Sigmoid colon (tissue), 7 donors: ENCODE data around the gene ICE1. TPM values are rescaled to one million over a fixed set of nuclear protein-coding genes. Genes with fewer than 3 reads are reported as not detected.

Experiments
- DNase-seq: peaks from one replicate; pipeline ENCODE4 v3.0.0-alpha.2; 2019
- H3K27ac ChIP-seq, 4 donors: fragments of 200-600 bp; sonication (generic); one replicate each; pipeline ENCODE4 v1.5.1; 2016 to 2019; ENCODE audit warnings: mild to moderate bottlenecking in 1 of 4
- H3K27me3 ChIP-seq, 3 donors: fragments of 200-600 bp; sonication (generic); one replicate each; pipeline ENCODE4 v1.5.1; 2019; ENCODE audit warnings: mild to moderate bottlenecking in 1 of 3
- H3K36me3 ChIP-seq, 4 donors: fragments of 200-600 bp; sonication (generic); one replicate each; pipeline ENCODE4 v1.5.1; 2016 to 2019
- H3K4me1 ChIP-seq, 4 donors: fragments of 200-600 bp; sonication (generic); one replicate each; pipeline ENCODE4 v1.5.1; 2017 to 2019
- H3K4me3 ChIP-seq, 4 donors: fragments of 200-600 bp; sonication (generic); one replicate each; pipeline ENCODE4 v1.5.1; 2017 to 2019; ENCODE audit warnings: mild to moderate bottlenecking in 2 of 4, moderate library complexity in 1 of 4
- H3K9me3 ChIP-seq, 4 donors: fragments of 200-600 bp in 3 of 4; sonication (generic) in 3 of 4; one replicate each; pipeline versions ENCODE4 v1.5.1 to v1.6.1; 2013 to 2019
- EP300 ChIP-seq, 4 donors: sonication (generic); formaldehyde crosslinking; IDR thresholded peaks; one replicate each; pipeline ENCODE4 v1.6.1; 2017; ENCODE audit warnings: antibody characterized with exemption in 4 of 4
- POLR2A ChIP-seq, 2 donors: fragments of 450-650 bp; IDR thresholded peaks; one replicate each; pipeline ENCODE4 v1.6.1; 2016; ENCODE audit warnings: antibody characterized with exemption in 2 of 2, mild to moderate bottlenecking in 2 of 2, moderate library complexity in 2 of 2
- POLR2AphosphoS5 ChIP-seq, 4 donors: sonication (generic); formaldehyde crosslinking; IDR thresholded peaks; one replicate each; pipeline ENCODE4 v1.6.1; 2017; ENCODE audit warnings: antibody characterized with exemption in 4 of 4
- WGBS, 2 donors: extraction: QIAGEN DNeasy Blood & Tissue Kit; methylation state at CpG; one replicate each; pipeline ENCODE4 v1.1.7; 2013; 5-methylcytosine and 5-hydroxymethylcytosine counted together
- intact Hi-C: fragments of 100-400 bp; cut with DNase I; formaldehyde crosslinking; loops from one replicate; pipeline ENCODE4 v1.15.1; 2023
- polyA plus RNA-seq, 3 donors: library from polyadenylated mRNA; stranded (reverse); fragments of 200-250 nt; gene quantifications; one replicate each; pipeline ENCODE4 v1.2.3, GENCODE V29; 2013
- total RNA-seq, 4 donors: library from RNA; depleted of rRNA; stranded (reverse); fragments of >200 nt; gene quantifications; one replicate each; pipeline ENCODE4 v1.1.0, GENCODE V29; 2016
- TF ChIP-seq, protein P1 (sequence below), 4 experiments: fragments of 450-650 bp in 3 of 4; fragments of 200-600 bp in 1 of 4; IDR thresholded peaks; one replicate each; pipeline ENCODE4 v1.5.1; 2016 to 2019; ENCODE audit warnings: antibody characterized with exemption in 4 of 4, mild to moderate bottlenecking in 3 of 4, moderate library complexity in 2 of 4
- donor health status: healthy with polysubstance abuse.
- donor health status: Bipolar disorder and iron deficiency.
- donor health status: healthy.

ICE1 gene
- total and polyA plus RNA-seq, 7 donors, result 4.4 to 32.6 (median 28.1) TPM

DNA sequence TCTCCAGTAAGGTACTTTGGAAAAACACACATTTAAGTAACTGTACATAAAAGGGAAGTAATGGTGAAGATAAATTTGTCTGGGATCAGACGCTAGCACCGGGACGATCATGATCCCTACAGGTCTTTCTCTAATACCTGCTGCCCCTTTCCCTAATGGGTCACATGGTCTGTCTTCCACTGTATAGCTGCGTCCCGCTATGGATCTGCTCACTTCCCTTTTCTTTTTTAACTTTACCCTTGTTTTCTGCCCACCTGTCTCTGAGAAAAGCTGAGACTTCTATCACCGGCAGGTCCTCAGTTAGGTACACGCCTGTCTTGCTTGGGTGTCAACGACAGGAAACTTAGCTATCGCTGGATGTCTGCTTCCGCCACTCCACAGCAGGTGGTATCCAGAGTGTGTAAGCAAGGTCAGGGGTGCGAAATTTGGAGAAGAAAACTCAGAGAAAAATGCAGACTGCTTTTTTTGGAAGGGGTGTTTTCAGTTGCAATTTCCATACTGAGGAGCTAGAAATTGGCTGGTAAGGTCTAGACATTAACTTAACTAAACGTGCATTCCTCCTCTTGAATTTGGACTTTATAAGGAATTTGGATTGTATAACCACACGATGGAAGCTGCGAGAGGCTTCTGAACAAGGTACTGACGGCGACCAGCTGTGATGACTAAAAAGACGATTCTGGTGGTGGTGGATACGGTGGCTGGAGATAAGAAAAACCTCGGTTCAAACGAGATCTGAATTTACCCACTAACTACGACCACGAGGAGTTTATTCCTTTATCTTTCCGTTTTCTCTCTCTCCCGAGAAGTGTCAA is 1.1 kb upstream of the ICE1 start:
- intact Hi-C loops, result loop anchor here (5.0 to 10.0 kb wide), 4 partner anchors 479 to 1153 kb away; partner anchors contain the start of gene MED10
- 7 to 8% methylated on average over 24 of the region's 24 CpGs for WGBS, 2 donors
- Histone ChIP-seq H3K27me3 (no peaks in the 10 kb centered on the region), H3K27ac (peak overlapping the region; percentile 90 to 97 (median 94)), H3K4me1 (peaks cover 0 to 46% (median 36%) of the 10 kb centered on the region in 4 donors), H3K36me3 (no peaks in the 10 kb centered on the region), H3K4me3 (peak overlapping the region; percentile 70 to 98 (median 96)), H3K9me3 (no peaks in the 10 kb centered on the region)
- TF ChIP-seq EP300 (IDR thresholded peaks at IDR 0.05), result no peak
- TF ChIP-seq, protein P1, sequence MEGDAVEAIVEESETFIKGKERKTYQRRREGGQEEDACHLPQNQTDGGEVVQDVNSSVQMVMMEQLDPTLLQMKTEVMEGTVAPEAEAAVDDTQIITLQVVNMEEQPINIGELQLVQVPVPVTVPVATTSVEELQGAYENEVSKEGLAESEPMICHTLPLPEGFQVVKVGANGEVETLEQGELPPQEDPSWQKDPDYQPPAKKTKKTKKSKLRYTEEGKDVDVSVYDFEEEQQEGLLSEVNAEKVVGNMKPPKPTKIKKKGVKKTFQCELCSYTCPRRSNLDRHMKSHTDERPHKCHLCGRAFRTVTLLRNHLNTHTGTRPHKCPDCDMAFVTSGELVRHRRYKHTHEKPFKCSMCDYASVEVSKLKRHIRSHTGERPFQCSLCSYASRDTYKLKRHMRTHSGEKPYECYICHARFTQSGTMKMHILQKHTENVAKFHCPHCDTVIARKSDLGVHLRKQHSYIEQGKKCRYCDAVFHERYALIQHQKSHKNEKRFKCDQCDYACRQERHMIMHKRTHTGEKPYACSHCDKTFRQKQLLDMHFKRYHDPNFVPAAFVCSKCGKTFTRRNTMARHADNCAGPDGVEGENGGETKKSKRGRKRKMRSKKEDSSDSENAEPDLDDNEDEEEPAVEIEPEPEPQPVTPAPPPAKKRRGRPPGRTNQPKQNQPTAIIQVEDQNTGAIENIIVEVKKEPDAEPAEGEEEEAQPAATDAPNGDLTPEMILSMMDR (IDR thresholded peaks at IDR 0.05), result no peak
- TF ChIP-seq POLR2AphosphoS5 (IDR thresholded peaks at IDR 0.05), result no peak
- no peak for TF ChIP-seq POLR2A (IDR thresholded peaks at IDR 0.05)
- no peak for DNase-seq

DNA sequence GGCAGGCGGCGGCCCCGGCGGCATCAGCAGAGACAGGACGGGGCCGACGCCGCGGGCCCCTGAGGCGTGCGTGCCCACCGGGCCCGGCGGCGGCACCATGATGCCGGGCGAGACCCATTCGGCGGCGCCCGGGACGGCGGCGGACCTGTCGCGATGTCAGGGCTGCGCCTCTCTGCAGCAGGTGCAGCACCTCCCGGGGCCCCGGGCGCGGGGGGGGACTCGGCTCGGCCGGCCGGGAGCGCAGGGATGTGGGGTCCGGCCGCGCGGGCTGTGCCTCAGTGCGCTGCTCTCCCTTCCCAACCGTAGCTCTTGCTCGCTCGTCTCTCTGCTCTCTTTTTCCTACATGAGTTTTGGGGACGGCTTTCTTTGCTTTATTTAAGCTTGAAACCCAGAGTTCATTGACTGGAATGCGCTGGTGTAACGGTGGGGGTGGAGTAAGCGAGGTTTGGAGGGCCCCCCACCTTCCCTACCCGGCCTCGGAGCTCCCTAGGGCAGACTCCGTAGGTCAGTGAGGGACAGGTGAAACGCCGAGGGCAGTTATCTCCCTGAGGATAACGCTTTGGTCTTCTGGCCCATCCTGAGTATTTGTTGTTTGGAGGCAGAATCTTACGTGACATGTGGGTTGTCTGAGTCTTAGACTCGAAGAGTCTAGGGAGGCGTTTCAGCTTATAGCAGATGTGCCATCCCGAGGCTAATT is 490 bp downstream of the ICE1 start:
- Histone ChIP-seq H3K4me3 (peak overlapping the region; percentile 92 to 98 (median 96)), H3K9me3 (no peaks in the 10 kb centered on the region), H3K27me3 (no peaks in the 10 kb centered on the region), H3K36me3 (no peaks in the 10 kb centered on the region), H3K27ac (peak overlapping the region; percentile 90 to 97 (median 94)), H3K4me1 (peaks cover 0 to 50% (median 40%) of the 10 kb centered on the region in 4 donors)
- no peak for TF ChIP-seq POLR2A (IDR thresholded peaks at IDR 0.05)
- TF ChIP-seq, protein P1 (IDR thresholded peaks at IDR 0.05), result no peak
- no peak for TF ChIP-seq EP300 (IDR thresholded peaks at IDR 0.05)
- no peak for TF ChIP-seq POLR2AphosphoS5 (IDR thresholded peaks at IDR 0.05)
- intact Hi-C loops, result loop anchor here (2.0 to 10.0 kb wide), 5 partner anchors 481 to 1290 kb away; partner anchors contain the start of genes MED10 and TENT4A
- DNase-seq, result no peak
- 0 to 1% methylated on average over 58 of the region's 58 CpGs for WGBS, 2 donors

DNA sequence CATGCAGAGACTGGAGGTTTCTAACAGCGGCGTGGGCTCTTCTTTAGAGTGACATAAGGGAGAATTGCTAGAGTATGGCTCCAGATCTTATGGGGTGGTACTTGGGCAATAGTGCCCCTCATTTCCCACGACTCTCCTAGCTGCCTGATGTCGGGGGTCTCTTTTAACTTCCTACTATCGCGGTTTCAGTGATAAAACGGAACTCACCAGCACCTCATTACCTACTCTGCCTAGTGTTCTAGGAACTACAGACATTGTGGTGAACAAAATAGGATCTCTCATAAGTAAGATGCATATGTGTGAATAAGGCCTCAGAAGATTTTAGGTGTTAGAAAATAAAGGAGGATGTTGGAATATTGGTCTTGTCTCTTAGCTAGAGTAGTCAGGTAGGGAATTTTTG is 1.1 kb downstream of the ICE1 start:
- H3K27ac ChIP-seq, result peak overlapping the region in 3 of 4 donors; percentile 90 to 95 (median 93)
- no peak for DNase-seq
- WGBS, 2 donors, result 31 to 47% methylated on average over 7 of the region's 7 CpGs
- H3K9me3 ChIP-seq, result no peaks in the 10 kb centered on the region
- H3K36me3 ChIP-seq, result no peaks in the 10 kb centered on the region
- intact Hi-C loops, result loop anchor here (2.0 to 10.0 kb wide), 5 partner anchors 481 to 1289 kb away; partner anchors contain the start of genes MED10 and TENT4A
- TF ChIP-seq POLR2AphosphoS5 (IDR thresholded peaks at IDR 0.05) (no peak), POLR2A (IDR thresholded peaks at IDR 0.05) (no peak), EP300 (IDR thresholded peaks at IDR 0.05) (no peak)
- TF ChIP-seq, protein P1 (IDR thresholded peaks at IDR 0.05), result no peak
- peak overlapping the region; percentile 92 to 98 (median 96) for H3K4me3 ChIP-seq
- no peaks in the 10 kb centered on the region for H3K27me3 ChIP-seq
- H3K4me1 ChIP-seq, result peaks cover 0 to 54% (median 43%) of the 10 kb centered on the region in 4 donors

DNA sequence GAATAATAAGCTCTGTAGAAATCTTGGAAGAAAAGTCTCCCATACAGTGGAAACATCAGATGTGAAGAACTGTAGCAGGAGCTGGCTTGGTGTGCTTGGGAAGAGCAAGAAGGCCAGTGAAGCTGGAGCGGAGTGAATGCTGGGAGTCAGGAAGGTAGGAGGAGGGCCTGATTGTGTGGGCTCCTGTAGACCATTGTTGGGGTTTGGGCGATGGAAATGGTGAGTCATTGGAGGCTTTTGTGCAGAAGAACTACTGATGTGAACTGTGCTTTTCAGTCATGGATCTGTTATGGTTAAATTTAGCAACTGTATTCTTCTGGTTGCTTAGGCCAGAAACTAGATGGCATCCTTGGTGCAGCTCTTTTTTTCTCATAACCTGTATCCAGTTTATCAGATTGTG is 2.3 kb downstream of the ICE1 start:
- no peaks in the 10 kb centered on the region for H3K27me3 ChIP-seq
- H3K27ac ChIP-seq, result no peak overlapping the region
- intact Hi-C loops, result loop anchor here (5.0 to 10.0 kb wide), 4 partner anchors 482 to 1150 kb away; partner anchors contain the start of gene MED10
- DNase-seq, result no peak
- no peak overlapping the region for H3K4me3 ChIP-seq
- TF ChIP-seq POLR2AphosphoS5 (IDR thresholded peaks at IDR 0.05) (no peak), EP300 (IDR thresholded peaks at IDR 0.05) (no peak), POLR2A (IDR thresholded peaks at IDR 0.05) (no peak)
- TF ChIP-seq, protein P1 (IDR thresholded peaks at IDR 0.05), result no peak
- H3K4me1 ChIP-seq, result peaks cover 0 to 63% (median 48%) of the 10 kb centered on the region in 4 donors
- H3K36me3 ChIP-seq, result no peaks in the 10 kb centered on the region
- WGBS, 2 donors, result 88% methylated on average over 2 of the region's 2 CpGs
- H3K9me3 ChIP-seq, result no peaks in the 10 kb centered on the region
